K562 (cell line): ENCODE data around the gene IL1R1. TPM values are rescaled to one million over a fixed set of nuclear protein-coding genes. Genes with fewer than 3 reads are reported as not detected.

ENCODE experiments used
- ATAC-seq: fragments of 200-7000 bp; cut with Tn5 transposase; 3 replicates; pipeline ENCODE4 v1.9.1; 2020; ENCODE audit warnings: moderate library complexity
- BruUV-seq: library from RNA; stranded (reverse); fragments of 400-500 nt; replicated peaks from 2 replicates; lab custom pipeline; 2021; lab: Mats Ljungman, UMichigan
- CTCF ChIA-PET: fragments of 300-600 bp; formaldehyde crosslinking; extraction: SDS; loops from one replicate; lab custom pipeline; 2021; ENCODE audit warnings: low intra/inter-chr PET ratio; lab: Yijun Ruan, JAX
- POLR2A ChIA-PET: fragments of 300-600, 350-650 bp; sonication (Branson Sonifier 250); formaldehyde crosslinking; extraction: SDS; loops from one replicate; lab custom pipeline; 2021; ENCODE audit warnings: antibody characterized with exemption, inconsistent platforms; lab: Yijun Ruan, JAX
- DNase-seq, 4 experiments: peaks; one replicate each; pipeline versions ENCODE4 v3.0.0 to v3.0.0-alpha.2; 2011 to 2018; ENCODE audit warnings: low spot score in 3 of 4, mixed read lengths in 3 of 4; ENCODE audit errors: extremely low read depth in 1 of 4
- FAIRE-seq: peaks from 2 replicates; lab custom pipeline; 2011; peaks lifted over from hg19 to GRCh38; lab: Jason Lieb, UNC
- H2AFZ ChIP-seq: 2 replicates; pipeline ENCODE4 v1.6.0; 2011; ENCODE audit warnings: low read depth, low read length, control low read depth, inconsistent platforms
- H3K27ac ChIP-seq: fragments of 200-600 bp; 3 replicates; pipeline ENCODE4 v1.8.0; 2011; ENCODE audit warnings: low read depth, mild to moderate bottlenecking, control low read depth, inconsistent platforms, low read length, moderate library complexity, mixed read lengths; ENCODE audit errors: extremely low read depth
- H3K27me3 ChIP-seq, 2 experiments: fragments of 300-600 bp in 1 of 2; 2 replicates in 1 of 2; 3 replicates in 1 of 2; pipeline versions ENCODE4 v1.6.0 to v1.8.0; 2011; ENCODE audit warnings: inconsistent platforms in 2 of 2, low read length in 2 of 2, mild to moderate bottlenecking in 1 of 2, mixed read lengths in 1 of 2, moderate library complexity in 1 of 2; ENCODE audit not compliant: control insufficient read depth in 2 of 2, insufficient read depth in 2 of 2
- H3K36me3 ChIP-seq: fragments of 300-600 bp; 3 replicates; pipeline ENCODE4 v1.8.0; 2011; ENCODE audit warnings: mild to moderate bottlenecking, low read length, inconsistent platforms; ENCODE audit not compliant: control insufficient read depth, insufficient read depth
- H3K4me1 ChIP-seq, 2 experiments: fragments of 200-600 bp in 1 of 2; replicated peaks in 1 of 2; 2 replicates in 1 of 2; 3 replicates in 1 of 2; pipeline versions ENCODE4 v1.5.1 to v1.8.0; 2011; ENCODE audit warnings: inconsistent platforms in 2 of 2, low read length in 2 of 2, mild to moderate bottlenecking in 1 of 2, mixed read lengths in 1 of 2, moderate library complexity in 1 of 2; ENCODE audit not compliant: control insufficient read depth in 2 of 2, insufficient read depth in 2 of 2
- H3K4me2 ChIP-seq: 2 replicates; pipeline ENCODE4 v1.6.1; 2011; ENCODE audit warnings: low read length, control low read depth, inconsistent platforms, mixed read lengths; ENCODE audit not compliant: insufficient read depth
- H3K4me3 ChIP-seq: fragments of 200-600 bp; sonication (generic), shearing (Covaris generic); 2 replicates; pipeline ENCODE4 v1.5.1; 2016; ENCODE audit warnings: control low read depth, inconsistent platforms
- H3K79me2 ChIP-seq: fragments of 200-600 bp; 3 replicates; pipeline ENCODE4 v1.8.0; 2011; ENCODE audit warnings: low read length, inconsistent platforms; ENCODE audit not compliant: control insufficient read depth, insufficient read depth
- H3K9ac ChIP-seq, 2 experiments: 2 replicates each; pipeline versions ENCODE4 v1.6.0 to v1.6.1; 2011; ENCODE audit warnings: low read depth in 2 of 2, low read length in 2 of 2, control low read depth in 1 of 2, inconsistent platforms in 1 of 2, mild to moderate bottlenecking in 1 of 2, mixed read lengths in 1 of 2; ENCODE audit not compliant: insufficient read depth in 1 of 2
- H3K9me1 ChIP-seq: one replicate; pipeline ENCODE4 v1.6.0; 2011; ENCODE audit warnings: inconsistent platforms, mild to moderate bottlenecking, low read length, moderate library complexity; ENCODE audit not compliant: control insufficient read depth, insufficient read depth
- H3K9me3 ChIP-seq: replicated peaks from 2 replicates; pipeline ENCODE4 v1.5.1; 2011; ENCODE audit warnings: low read depth, low read length, inconsistent platforms; ENCODE audit not compliant: control insufficient read depth, insufficient read depth
- H4K20me1 ChIP-seq: replicated peaks from 2 replicates; pipeline ENCODE4 v1.6.1; 2011; ENCODE audit warnings: low read length, inconsistent platforms, mixed read lengths; ENCODE audit not compliant: control insufficient read depth, insufficient read depth
- GABPB1 ChIP-seq: sonication (generic); formaldehyde crosslinking; IDR thresholded peaks from 2 replicates; pipeline ENCODE4 v1.8.0; 2022; ENCODE audit warnings: mild to moderate bottlenecking, missing genetic modification reagents
- NFE2 ChIP-seq: IDR thresholded peaks from 2 replicates; pipeline ENCODE4 v1.6.1; 2014; ENCODE audit warnings: antibody characterized with exemption, low read depth
- WGBS: fragments of 100-300 bp; shearing (Covaris generic); methylation state at CpG from one replicate; pipeline ENCODE4 v1.1.6; 2016; ENCODE audit warnings: low coverage, mixed read lengths; ENCODE audit not compliant: insufficient coverage; ENCODE audit errors: missing lambda C conversion rate; 5-methylcytosine and 5-hydroxymethylcytosine counted together
- in situ Hi-C: fragments of 300-500 bp; cut with MboI; formaldehyde crosslinking; loops from 4 replicates; pipeline ENCODE4 v1.15.0; 2018; ENCODE audit warnings: inconsistent platforms, mixed read lengths
- intact Hi-C: fragments of 100-400 bp; cut with micrococcal nuclease; formaldehyde crosslinking; loops from 2 replicates; pipeline ENCODE4 v1.14.2; 2022
- polyA plus RNA-seq, 8 experiments: library from polyadenylated mRNA; depleted of rRNA in 4 of 8; stranded (reverse) in 5 of 8; unstranded in 3 of 8; fragments of >200 nt; fragmentation: Nextera tagmentation in 2 of 8; fragmentation: Illumina TruSeq in 1 of 8; extraction: Ambion mirVana in 2 of 8; extraction: Trizol in 1 of 8; gene quantifications; 2 replicates each; pipeline versions ENCODE4 v1.2.1 to v1.2.3, GENCODE V29; 2011 to 2014; ENCODE audit warnings: inconsistent platforms in 1 of 8, missing spikeins in 1 of 8
- total RNA-seq, 7 experiments: library from RNA; depleted of rRNA in 6 of 7; stranded (reverse); fragments of >200 nt in 6 of 7; fragmentation: Illumina TruSeq in 2 of 7; extraction: Trizol in 2 of 7; gene quantifications; 2 replicates each; pipeline versions ENCODE4 v1.2.1 to v1.2.3, GENCODE V29; 2011 to 2021; ENCODE audit warnings: low replicate concordance in 1 of 7
- TF ChIP-seq, protein P1 (sequence below), 2 experiments: fragments of 450-650 bp; formaldehyde crosslinking in 1 of 2; IDR thresholded peaks; 2 replicates each; pipeline versions ENCODE4 v1.4.0 to v1.6.1; 2014 to 2020; ENCODE audit warnings: mild to moderate bottlenecking in 2 of 2, borderline replicate concordance in 1 of 2, low read depth in 1 of 2
- TF ChIP-seq, protein P2 (sequence below): sonication (generic); formaldehyde crosslinking; IDR thresholded peaks from 2 replicates; pipeline ENCODE4 v1.8.0; 2022; ENCODE audit warnings: mild to moderate bottlenecking, missing genetic modification reagents

IL1R1 gene
- total and polyA plus RNA-seq, 9 of the 15 experiments (the other 6 are each of a cell fraction or from before 2014, with no cell fraction given) = 0.81 to 3.9 (median 1.6) TPM

DNA sequence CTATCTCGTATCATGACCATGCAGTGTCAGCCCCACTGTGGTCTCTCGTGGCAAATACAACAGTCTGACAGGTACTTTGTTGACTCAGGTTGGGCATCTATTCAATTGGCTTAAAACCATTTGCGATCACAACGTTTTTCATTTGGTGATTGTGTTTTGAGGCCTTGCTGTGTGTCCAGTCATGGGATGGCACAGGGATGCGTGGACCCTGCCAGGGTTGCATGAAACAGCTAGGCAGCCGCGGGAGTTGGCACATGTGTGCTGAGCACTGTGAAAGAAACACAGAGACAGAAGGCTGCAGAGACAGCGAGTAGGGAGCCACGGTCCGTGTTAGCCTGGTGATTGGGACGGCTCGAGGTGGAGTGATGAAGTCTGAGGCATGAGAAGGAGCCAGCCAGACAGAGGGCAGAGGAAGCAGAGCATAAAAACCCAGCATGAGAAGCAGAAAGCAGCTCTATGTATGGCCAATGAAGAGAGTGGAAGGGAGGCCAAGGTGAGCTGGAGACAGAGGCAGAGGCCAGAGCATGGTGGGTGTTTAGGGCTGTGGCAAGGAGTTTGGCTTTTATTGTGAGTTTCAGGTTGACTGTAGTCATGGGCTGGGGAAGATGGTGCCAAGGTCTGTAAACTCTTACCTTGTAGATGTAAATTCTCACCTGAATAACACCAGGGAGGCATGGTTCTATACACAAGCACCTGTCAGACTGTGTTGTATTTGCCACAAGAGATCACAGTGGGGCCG is 31.8 kb upstream of the IL1R1 start:
- CTCF ChIA-PET = no interaction called here
- Histone ChIP-seq H3K79me2 (no peaks in the 10 kb centered on the region), H3K9me3 (no peaks in the 10 kb centered on the region), H4K20me1 (no peaks in the 10 kb centered on the region), H3K4me3 (no peak overlapping the region), H3K4me2 (no peak overlapping the region), H3K9ac (no peak overlapping the region), H3K27ac (no peak overlapping the region), H3K4me1 (peaks cover 0 to 6% of the 10 kb centered on the region in 2 experiments; a peak in 3 of 5 replicates), H2AFZ (peak overlapping the region; percentile 28; the same call in 1 of the 2 replicates), H3K9me1 (no peaks in the 10 kb centered on the region), H3K27me3 (no peaks in the 10 kb centered on the region), H3K36me3 (no peaks in the 10 kb centered on the region)
- ATAC-seq = no peak; the same call in 2 of the 3 replicates
- BruUV-seq = no TSS peak
- WGBS = 41% methylated on average over 13 of the region's 13 CpGs
- FAIRE-seq = no peak
- POLR2A ChIA-PET = no interaction called here
- intact Hi-C loops (no loop called here), in situ Hi-C loops (no loop called here)
- no peak for DNase-seq
- TF ChIP-seq NFE2 (no peak), GABPB1 (CRISPR knock-in tag) (no peak)
- TF ChIP-seq, protein P1, sequence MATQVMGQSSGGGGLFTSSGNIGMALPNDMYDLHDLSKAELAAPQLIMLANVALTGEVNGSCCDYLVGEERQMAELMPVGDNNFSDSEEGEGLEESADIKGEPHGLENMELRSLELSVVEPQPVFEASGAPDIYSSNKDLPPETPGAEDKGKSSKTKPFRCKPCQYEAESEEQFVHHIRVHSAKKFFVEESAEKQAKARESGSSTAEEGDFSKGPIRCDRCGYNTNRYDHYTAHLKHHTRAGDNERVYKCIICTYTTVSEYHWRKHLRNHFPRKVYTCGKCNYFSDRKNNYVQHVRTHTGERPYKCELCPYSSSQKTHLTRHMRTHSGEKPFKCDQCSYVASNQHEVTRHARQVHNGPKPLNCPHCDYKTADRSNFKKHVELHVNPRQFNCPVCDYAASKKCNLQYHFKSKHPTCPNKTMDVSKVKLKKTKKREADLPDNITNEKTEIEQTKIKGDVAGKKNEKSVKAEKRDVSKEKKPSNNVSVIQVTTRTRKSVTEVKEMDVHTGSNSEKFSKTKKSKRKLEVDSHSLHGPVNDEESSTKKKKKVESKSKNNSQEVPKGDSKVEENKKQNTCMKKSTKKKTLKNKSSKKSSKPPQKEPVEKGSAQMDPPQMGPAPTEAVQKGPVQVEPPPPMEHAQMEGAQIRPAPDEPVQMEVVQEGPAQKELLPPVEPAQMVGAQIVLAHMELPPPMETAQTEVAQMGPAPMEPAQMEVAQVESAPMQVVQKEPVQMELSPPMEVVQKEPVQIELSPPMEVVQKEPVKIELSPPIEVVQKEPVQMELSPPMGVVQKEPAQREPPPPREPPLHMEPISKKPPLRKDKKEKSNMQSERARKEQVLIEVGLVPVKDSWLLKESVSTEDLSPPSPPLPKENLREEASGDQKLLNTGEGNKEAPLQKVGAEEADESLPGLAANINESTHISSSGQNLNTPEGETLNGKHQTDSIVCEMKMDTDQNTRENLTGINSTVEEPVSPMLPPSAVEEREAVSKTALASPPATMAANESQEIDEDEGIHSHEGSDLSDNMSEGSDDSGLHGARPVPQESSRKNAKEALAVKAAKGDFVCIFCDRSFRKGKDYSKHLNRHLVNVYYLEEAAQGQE (IDR thresholded peaks at IDR 0.05; ENCODE audit: borderline replicate concordance) = no peak
- TF ChIP-seq, protein P1 (CRISPR knock-in tag; IDR thresholded peaks at IDR 0.05; ENCODE audit: low read depth) = no peak
- TF ChIP-seq, protein P2, sequence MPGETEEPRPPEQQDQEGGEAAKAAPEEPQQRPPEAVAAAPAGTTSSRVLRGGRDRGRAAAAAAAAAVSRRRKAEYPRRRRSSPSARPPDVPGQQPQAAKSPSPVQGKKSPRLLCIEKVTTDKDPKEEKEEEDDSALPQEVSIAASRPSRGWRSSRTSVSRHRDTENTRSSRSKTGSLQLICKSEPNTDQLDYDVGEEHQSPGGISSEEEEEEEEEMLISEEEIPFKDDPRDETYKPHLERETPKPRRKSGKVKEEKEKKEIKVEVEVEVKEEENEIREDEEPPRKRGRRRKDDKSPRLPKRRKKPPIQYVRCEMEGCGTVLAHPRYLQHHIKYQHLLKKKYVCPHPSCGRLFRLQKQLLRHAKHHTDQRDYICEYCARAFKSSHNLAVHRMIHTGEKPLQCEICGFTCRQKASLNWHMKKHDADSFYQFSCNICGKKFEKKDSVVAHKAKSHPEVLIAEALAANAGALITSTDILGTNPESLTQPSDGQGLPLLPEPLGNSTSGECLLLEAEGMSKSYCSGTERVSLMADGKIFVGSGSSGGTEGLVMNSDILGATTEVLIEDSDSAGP = no peak
